Measurements from ENCODE around the gene MYADML2. TPM values are rescaled to one million over a fixed set of nuclear protein-coding genes. Genes with fewer than 3 reads are reported as not detected.

Gene MYADML2
- polyA plus RNA-seq, 3 donors, result not detected

GRCh38 chr17:81950501-81950900, 3.5 kb upstream of the MYADML2 start:
- 83 to 89% (median 88%) methylated on average over 15 of the region's 15 CpGs for WGBS, 3 donors
- H3K27ac ChIP-seq (ENCODE audit: low read depth, low read length), result no peak overlapping the region

- WGBS, 3 donors, result 80 to 85% (median 84%) methylated on average over 17 of the region's 17 CpGs
- H3K27ac ChIP-seq (ENCODE audit: low read depth, low read length), result no peak overlapping the region
These were observed 1.8 kb upstream of the MYADML2 start for GRCh38 chr17:81948635-81949378.

- H3K27ac ChIP-seq (ENCODE audit: low read depth, low read length), result no peak overlapping the region
- WGBS, 3 donors, result 86 to 88% (median 87%) methylated on average over 9 of the region's 9 CpGs
These were observed 2.2 kb downstream of the MYADML2 start for GRCh38 chr17:81944858-81945257.

- no peak overlapping the region for H3K27ac ChIP-seq (ENCODE audit: low read depth, low read length)
- WGBS, 3 donors, result 46 to 55% (median 48%) methylated on average over 10 to 12 of the region's 12 CpGs
These were observed 4.9 kb downstream of the MYADML2 start for GRCh38 chr17:81942167-81942553.

GRCh38 chr17:81941484-81942166, 5.4 kb downstream of the MYADML2 start:
- no peak overlapping the region for H3K27ac ChIP-seq (ENCODE audit: low read depth, low read length)
- 44 to 49% (median 48%) methylated on average over 27 to 30 of the region's 30 CpGs for WGBS, 3 donors

- H3K27ac ChIP-seq (ENCODE audit: low read depth, low read length), result no peak overlapping the region
- WGBS, 3 donors, result 85 to 92% (median 92%) methylated on average over 54 to 56 of the region's 56 CpGs
These were observed 6.2 kb downstream of the MYADML2 start for GRCh38 chr17:81940538-81941483.

- no peak overlapping the region for H3K27ac ChIP-seq (ENCODE audit: low read depth, low read length)
- WGBS, 3 donors, result 58 to 78% (median 61%) methylated on average over 21 of the region's 21 CpGs
These were observed 7.1 kb downstream of the MYADML2 start for GRCh38 chr17:81939881-81940385.

- no peak overlapping the region for H3K27ac ChIP-seq (ENCODE audit: low read depth, low read length)
- WGBS, 3 donors, result 61 to 77% (median 67%) methylated on average over 15 of the region's 15 CpGs
These were observed 7.8 kb downstream of the MYADML2 start for GRCh38 chr17:81939218-81939617.

GRCh38 chr17:81935709-81936084, 11.3 kb downstream of the MYADML2 start:
- WGBS, 3 donors, result 69 to 93% (median 92%) methylated on average over 6 of the region's 6 CpGs
- H3K27ac ChIP-seq (ENCODE audit: low read depth, low read length), result no peak overlapping the region

GRCh38 chr17:81934850-81935708, 12.0 kb downstream of the MYADML2 start:
- 90 to 94% (median 93%) methylated on average over 38 of the region's 38 CpGs for WGBS, 3 donors
- H3K27ac ChIP-seq (ENCODE audit: low read depth, low read length), result no peak overlapping the region

GRCh38 chr17:81934098-81934757, 12.8 kb downstream of the MYADML2 start:
- whole genome bisulfite sequencing, 3 donors, result 83 to 87% (median 85%) methylated on average over 23 of the region's 23 CpGs
- H3K27ac ChIP-seq (ENCODE audit: low read depth, low read length), result no peak overlapping the region

- 87 to 93% (median 89%) methylated on average over 14 of the region's 14 CpGs for WGBS, 3 donors
- no peak overlapping the region for H3K27ac ChIP-seq (ENCODE audit: low read depth, low read length)
These were observed 13.8 kb downstream of the MYADML2 start for GRCh38 chr17:81933178-81933699.

GRCh38 chr17:81932333-81932983, 14.6 kb downstream of the MYADML2 start:
- H3K27ac ChIP-seq (ENCODE audit: low read depth, low read length), result no peak overlapping the region
- WGBS, 3 donors, result 79 to 91% (median 90%) methylated on average over 9 of the region's 9 CpGs

GRCh38 chr17:81931557-81932332, 15.3 kb downstream of the MYADML2 start:
- WGBS, 3 donors, result 30 to 47% (median 35%) methylated on average over 15 of the region's 15 CpGs
- no peak overlapping the region for H3K27ac ChIP-seq (ENCODE audit: low read depth, low read length)

GRCh38 chr17:81931189-81931556, 15.9 kb downstream of the MYADML2 start:
- 63 to 70% (median 65%) methylated on average over 13 of the region's 13 CpGs for WGBS, 3 donors
- H3K27ac ChIP-seq (ENCODE audit: low read depth, low read length), result no peak overlapping the region

All from adipose tissue (tissue), 3 donors.